K562 (cell line): ENCODE measurements around the gene SCAPER.

Experiments used
- CHD2 ChIP-seq: IDR thresholded peaks from 2 replicates; pipeline ENCODE4 v1.6.1; 2011; ENCODE audit warnings: low read depth, low read length
- POLR2G ChIP-seq: fragments of 200-400 bp; formaldehyde crosslinking; IDR thresholded peaks from 2 replicates; pipeline ENCODE4 v1.6.1; 2017; ENCODE audit warnings: low read depth, mild to moderate bottlenecking, antibody characterized with exemption, low read length, moderate library complexity
- TF ChIP-seq, protein P1 (sequence below): sonication (generic); formaldehyde crosslinking; IDR thresholded peaks from 2 replicates; pipeline ENCODE4 v1.8.1; 2022; ENCODE audit warnings: missing genetic modification reagents

DNA sequence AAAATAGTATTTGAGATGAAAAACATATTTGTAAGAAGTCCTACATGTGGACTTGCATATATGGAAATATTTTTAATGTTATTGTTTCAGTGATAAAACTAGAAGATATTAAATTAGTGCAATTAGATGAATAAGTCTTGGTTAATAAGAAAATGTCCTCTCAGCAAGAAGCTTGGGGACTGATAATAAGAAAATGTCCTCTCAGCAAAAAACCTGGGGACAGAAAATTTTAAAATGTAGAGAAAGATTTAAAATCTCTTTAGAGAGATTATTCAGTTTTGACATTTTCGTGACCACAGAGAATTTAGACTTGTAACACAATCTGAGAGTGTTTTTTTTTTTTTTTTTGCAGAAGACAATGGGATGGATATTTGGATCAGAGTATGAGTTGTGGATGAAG is 412.6 kb downstream of the SCAPER start:
- TF ChIP-seq, protein P1, sequence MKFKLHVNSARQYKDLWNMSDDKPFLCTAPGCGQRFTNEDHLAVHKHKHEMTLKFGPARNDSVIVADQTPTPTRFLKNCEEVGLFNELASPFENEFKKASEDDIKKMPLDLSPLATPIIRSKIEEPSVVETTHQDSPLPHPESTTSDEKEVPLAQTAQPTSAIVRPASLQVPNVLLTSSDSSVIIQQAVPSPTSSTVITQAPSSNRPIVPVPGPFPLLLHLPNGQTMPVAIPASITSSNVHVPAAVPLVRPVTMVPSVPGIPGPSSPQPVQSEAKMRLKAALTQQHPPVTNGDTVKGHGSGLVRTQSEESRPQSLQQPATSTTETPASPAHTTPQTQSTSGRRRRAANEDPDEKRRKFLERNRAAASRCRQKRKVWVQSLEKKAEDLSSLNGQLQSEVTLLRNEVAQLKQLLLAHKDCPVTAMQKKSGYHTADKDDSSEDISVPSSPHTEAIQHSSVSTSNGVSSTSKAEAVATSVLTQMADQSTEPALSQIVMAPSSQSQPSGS (CRISPR knock-in tag) = no peak
- TF ChIP-seq CHD2 (no peak), POLR2G (no peak)
